ENCODE results near the gene ATPAF2. TPM values are rescaled to one million over a fixed set of nuclear protein-coding genes. Genes with fewer than 3 reads are reported as not detected.

The ATPAF2 gene
- total RNA-seq, 1 donor = 13.0 TPM

GRCh38 chr17:18056214-18056613, 17.2 kb upstream of the ATPAF2 start:
- DNase-seq (ENCODE audit: low read depth) = no peak
- H3K4me3 ChIP-seq (ENCODE audit: low read depth, low read length) = no peak overlapping the region
- no peak for TF ChIP-seq CTCF (IDR thresholded peaks at IDR 0.05; ENCODE audit: insufficient read depth, low read depth, low read length)

- TF ChIP-seq CTCF (IDR thresholded peaks at IDR 0.05; ENCODE audit: insufficient read depth, low read depth, low read length) = no peak
- H3K4me3 ChIP-seq (ENCODE audit: low read depth, low read length) = no peak overlapping the region
- no peak for DNase-seq (ENCODE audit: low read depth)
These were observed 16.6 kb upstream of the ATPAF2 start for GRCh38 chr17:18055597-18055996.

- DNase-seq (ENCODE audit: low read depth) = no peak
- TF ChIP-seq CTCF (IDR thresholded peaks at IDR 0.05; ENCODE audit: insufficient read depth, low read depth, low read length) = no peak
- no peak overlapping the region for H3K4me3 ChIP-seq (ENCODE audit: low read depth, low read length)
These were observed 6.9 kb upstream of the ATPAF2 start for GRCh38 chr17:18045691-18046350.

GRCh38 chr17:18044609-18045008, 5.6 kb upstream of the ATPAF2 start:
- DNase-seq (ENCODE audit: low read depth) = no peak
- no peak overlapping the region for H3K4me3 ChIP-seq (ENCODE audit: low read depth, low read length)
- no peak for TF ChIP-seq CTCF (IDR thresholded peaks at IDR 0.05; ENCODE audit: insufficient read depth, low read depth, low read length)

GRCh38 chr17:18043491-18043890, 4.5 kb upstream of the ATPAF2 start:
- peak; percentile 22 for DNase-seq (ENCODE audit: low read depth)
- TF ChIP-seq CTCF (IDR thresholded peaks at IDR 0.05; ENCODE audit: insufficient read depth, low read depth, low read length) = no peak
- H3K4me3 ChIP-seq (ENCODE audit: low read depth, low read length) = no peak overlapping the region

GRCh38 chr17:18042983-18043382, 4.0 kb upstream of the ATPAF2 start:
- no peak for TF ChIP-seq CTCF (IDR thresholded peaks at IDR 0.05; ENCODE audit: insufficient read depth, low read depth, low read length)
- no peak overlapping the region for H3K4me3 ChIP-seq (ENCODE audit: low read depth, low read length)
- no peak for DNase-seq (ENCODE audit: low read depth)

- peak; percentile 35 for DNase-seq (ENCODE audit: low read depth)
- no peak for TF ChIP-seq CTCF (IDR thresholded peaks at IDR 0.05; ENCODE audit: insufficient read depth, low read depth, low read length)
- no peak overlapping the region for H3K4me3 ChIP-seq (ENCODE audit: low read depth, low read length)
These were observed 2.8 kb upstream of the ATPAF2 start for GRCh38 chr17:18041776-18042175.

Measured in fibroblast of villous mesenchyme (primary cell).